Kidney (tissue), 14 donors: Measurements from ENCODE around the gene MOK. TPM values are rescaled to one million over a fixed set of nuclear protein-coding genes. Genes with fewer than 3 reads are reported as not detected.

Experiments
- DNase-seq, 5 donors: peaks; one replicate each; pipeline ENCODE4 v3.0.0-alpha.2; 2013 to 2020
- FAIRE-seq: peaks from 2 replicates; lab custom pipeline; 2012; peaks lifted over from hg19 to GRCh38; lab: Jason Lieb, UNC
- H3K27ac ChIP-seq, 2 donors: one replicate each; pipeline ENCODE4 v1.7.0; 2013; ENCODE audit warnings: low read depth in 2 of 2, low read length in 2 of 2, inconsistent platforms in 1 of 2
- H3K27me3 ChIP-seq: one replicate; pipeline ENCODE4 v1.7.1; 2013; ENCODE audit warnings: low read length, inconsistent platforms; ENCODE audit not compliant: control insufficient read depth, insufficient read depth
- H3K36me3 ChIP-seq, 3 donors: one replicate each; pipeline versions ENCODE4 v1.7.0 to v1.7.1; 2013; ENCODE audit warnings: low read length in 3 of 3, control low read depth in 1 of 3, inconsistent platforms in 1 of 3; ENCODE audit not compliant: insufficient read depth in 3 of 3, control insufficient read depth in 2 of 3
- H3K4me1 ChIP-seq, 3 donors: one replicate each; pipeline versions ENCODE4 v1.7.0 to v1.7.1; 2013; ENCODE audit warnings: low read length in 3 of 3, inconsistent platforms in 1 of 3, low read depth in 1 of 3; ENCODE audit not compliant: control insufficient read depth in 2 of 3, insufficient read depth in 2 of 3
- H3K4me3 ChIP-seq, 3 donors: one replicate each; pipeline versions ENCODE4 v1.7.0 to v1.8.1; 2013; ENCODE audit warnings: low read length in 3 of 3, control low read depth in 1 of 3, inconsistent platforms in 1 of 3
- H3K9ac ChIP-seq, 3 donors: one replicate each; pipeline versions ENCODE4 v1.7.0 to v1.7.1; 2013; ENCODE audit warnings: low read length in 3 of 3, control low read depth in 1 of 3, inconsistent platforms in 1 of 3
- H3K9me3 ChIP-seq, 3 donors: one replicate each; pipeline versions ENCODE4 v1.7.0 to v1.7.1; 2013; ENCODE audit warnings: low read length in 3 of 3, control low read depth in 1 of 3, inconsistent platforms in 1 of 3; ENCODE audit not compliant: control insufficient read depth in 2 of 3, insufficient read depth in 1 of 3
- intact Hi-C: fragments of 100-400 bp; cut with DNase I; formaldehyde crosslinking; loops from one replicate; pipeline ENCODE4 v1.11.1; 2022
- polyA plus RNA-seq: library from polyadenylated mRNA; stranded (reverse); fragments of 350-450 nt; fragmentation: Illumina TruSeq; extraction: RNeasy Lipid Tissue Mini Kit (QIAGEN cat#74804); gene quantifications from one replicate; pipeline ENCODE4 v1.2.3, GENCODE V29; 2014; ENCODE audit warnings: low read depth, low replicate concordance; ENCODE audit not compliant: insufficient read depth
- total RNA-seq: library from RNA; stranded (reverse); fragmentation: NEBNext Ultra II Directional; extraction: Animal tissue kit (Norgen Biotek cat#: 25700); gene quantifications from one replicate; pipeline ENCODE4 v1.2.1, GENCODE V29; 2021
- TF ChIP-seq, protein P1 (sequence below): IDR thresholded peaks from 3 replicates; pipeline ENCODE4 v1.5.1; 2012; ENCODE audit warnings: mild to moderate bottlenecking, moderate library complexity, borderline replicate concordance; ENCODE audit not compliant: insufficient read depth; ENCODE audit errors: extremely low read depth
- donor health status: control.
- donor health status: control.
- donor health status: control.
- donor health status: control.
- donor health status: control.
- donor health status: DM: yes; HTN: yes; CAD: no.
- donor health status: Normal renal cell carcinoma (clear cell type).

MOK gene
- total and polyA plus RNA-seq, 2 donors from 2014 or later: 20.4 to 32.7 TPM

DNA sequence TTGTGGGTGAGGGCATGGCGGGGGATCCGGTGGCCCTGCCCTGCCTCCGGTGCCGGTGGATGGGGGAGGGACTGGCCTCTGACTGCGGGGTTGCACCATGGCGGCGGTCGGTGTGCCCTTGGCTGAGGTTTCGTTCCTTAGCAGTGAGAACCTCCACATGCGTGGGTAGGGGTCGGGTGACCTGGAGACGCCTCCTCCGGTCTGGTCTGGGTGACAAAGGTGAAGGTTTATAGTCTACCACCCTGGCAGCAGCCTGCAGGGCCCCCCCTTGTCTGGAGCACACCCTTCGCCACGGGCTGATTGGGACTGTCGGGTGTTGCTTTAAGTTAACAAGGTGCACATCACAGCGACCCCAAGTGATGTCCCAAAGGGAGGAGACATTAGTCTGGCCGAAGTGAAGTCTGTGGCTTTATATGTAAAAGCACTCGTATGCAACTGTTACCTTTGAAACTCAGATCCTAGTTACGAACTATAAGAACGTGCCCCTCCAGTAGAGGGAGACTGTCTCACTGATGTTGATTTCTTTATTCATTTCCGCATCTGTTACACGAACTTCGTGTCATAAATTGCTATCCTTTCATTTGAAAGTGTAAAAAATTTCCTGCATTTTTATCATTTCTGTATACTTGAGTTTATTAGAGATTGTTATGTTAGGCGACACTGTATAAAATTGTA lies 90.8 kb downstream of the MOK start:
- H3K4me3 ChIP-seq: no peak overlapping the region
- no peaks in the 10 kb centered on the region for H3K9me3 ChIP-seq
- no peaks in the 10 kb centered on the region for H3K27me3 ChIP-seq
- DNase-seq (peak in 1 of 5 donors; percentile 63), FAIRE-seq (no peak)
- H3K4me1 ChIP-seq: peaks cover 0 to 6% (median 5%) of the 10 kb centered on the region in 3 donors
- no peak overlapping the region for H3K27ac ChIP-seq
- TF ChIP-seq, protein P1, sequence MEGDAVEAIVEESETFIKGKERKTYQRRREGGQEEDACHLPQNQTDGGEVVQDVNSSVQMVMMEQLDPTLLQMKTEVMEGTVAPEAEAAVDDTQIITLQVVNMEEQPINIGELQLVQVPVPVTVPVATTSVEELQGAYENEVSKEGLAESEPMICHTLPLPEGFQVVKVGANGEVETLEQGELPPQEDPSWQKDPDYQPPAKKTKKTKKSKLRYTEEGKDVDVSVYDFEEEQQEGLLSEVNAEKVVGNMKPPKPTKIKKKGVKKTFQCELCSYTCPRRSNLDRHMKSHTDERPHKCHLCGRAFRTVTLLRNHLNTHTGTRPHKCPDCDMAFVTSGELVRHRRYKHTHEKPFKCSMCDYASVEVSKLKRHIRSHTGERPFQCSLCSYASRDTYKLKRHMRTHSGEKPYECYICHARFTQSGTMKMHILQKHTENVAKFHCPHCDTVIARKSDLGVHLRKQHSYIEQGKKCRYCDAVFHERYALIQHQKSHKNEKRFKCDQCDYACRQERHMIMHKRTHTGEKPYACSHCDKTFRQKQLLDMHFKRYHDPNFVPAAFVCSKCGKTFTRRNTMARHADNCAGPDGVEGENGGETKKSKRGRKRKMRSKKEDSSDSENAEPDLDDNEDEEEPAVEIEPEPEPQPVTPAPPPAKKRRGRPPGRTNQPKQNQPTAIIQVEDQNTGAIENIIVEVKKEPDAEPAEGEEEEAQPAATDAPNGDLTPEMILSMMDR: no peak
- no peak overlapping the region for H3K9ac ChIP-seq
- peaks cover 0 to 4% (median 0%) of the 10 kb centered on the region in 3 donors for H3K36me3 ChIP-seq
- intact Hi-C loops: no loop called here

DNA sequence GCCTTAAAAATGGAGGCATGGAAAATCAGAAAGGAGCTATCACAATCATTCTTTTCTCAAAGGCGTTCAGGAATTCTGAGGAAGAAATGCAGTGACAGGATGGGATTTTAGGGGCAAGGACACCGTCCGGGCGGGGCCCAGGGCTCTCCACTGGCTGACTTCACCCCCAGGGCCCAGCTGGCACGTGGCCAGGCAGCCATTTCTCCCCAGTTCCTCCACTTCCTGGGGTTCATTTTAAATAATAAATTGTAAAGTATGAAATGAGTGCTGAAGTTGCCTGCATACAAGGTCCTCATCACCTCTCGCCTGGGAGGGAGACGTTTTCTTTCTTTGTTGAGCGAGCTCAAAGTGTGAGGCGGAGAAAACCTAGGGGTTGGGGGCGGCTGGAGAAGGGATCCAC lies 91.5 kb downstream of the MOK start:
- intact Hi-C loops: no loop called here
- no peaks in the 10 kb centered on the region for H3K9me3 ChIP-seq

DNA sequence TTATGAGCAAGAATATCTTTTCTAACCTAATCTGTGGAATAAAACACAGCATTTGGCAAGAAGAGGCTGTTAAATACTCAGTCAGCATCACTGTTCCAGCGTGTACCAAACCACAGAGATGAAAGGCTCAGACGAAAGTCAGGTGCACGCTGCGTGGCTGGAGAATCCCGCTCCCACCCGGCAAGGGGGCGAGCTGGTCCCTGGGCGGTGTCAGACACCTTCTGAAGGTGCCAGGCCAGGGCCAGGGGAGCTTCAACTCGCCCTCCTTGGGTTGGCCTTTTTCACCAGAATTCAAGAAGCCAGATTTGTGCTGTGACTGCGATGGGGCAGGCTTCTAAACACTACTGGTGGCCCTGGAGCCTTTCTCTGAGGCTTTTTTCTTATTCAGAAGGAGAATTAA lies 92.1 kb downstream of the MOK start:
- Histone ChIP-seq H3K4me3 (no peak overlapping the region), H3K9ac (no peak overlapping the region), H3K4me1 (peaks cover 0 to 8% (median 6%) of the 10 kb centered on the region in 3 donors), H3K27me3 (no peaks in the 10 kb centered on the region), H3K9me3 (no peaks in the 10 kb centered on the region), H3K36me3 (peaks cover 0 to 6% (median 0%) of the 10 kb centered on the region in 3 donors), H3K27ac (no peak overlapping the region)
- intact Hi-C loops: no loop called here
- no peak for FAIRE-seq
- TF ChIP-seq, protein P1: no peak
- peak in 1 of 5 donors; percentile 66 for DNase-seq

More for the DNA sequence above, 91.5 kb downstream of the MOK start:
- peaks cover 0 to 8% (median 6%) of the 10 kb centered on the region in 3 donors for H3K4me1 ChIP-seq
- no peak overlapping the region for H3K4me3 ChIP-seq
- H3K27ac ChIP-seq: no peak overlapping the region
- H3K36me3 ChIP-seq: peaks cover 0 to 4% (median 0%) of the 10 kb centered on the region in 3 donors
- H3K9ac ChIP-seq: no peak overlapping the region
- FAIRE-seq (no peak), DNase-seq (no peak)
- TF ChIP-seq, protein P1: no peak
- H3K27me3 ChIP-seq: no peaks in the 10 kb centered on the region
